Astrocyte of the cerebellum (primary cell): ENCODE results near the gene PGS1.

ENCODE experiments used
- DNase-seq: peaks from one replicate; pipeline ENCODE4 v3.0.0-alpha.2; 2011; ENCODE audit warnings: low read depth
- H3K4me3 ChIP-seq: 2 replicates; pipeline ENCODE4 v1.5.1; 2011; ENCODE audit warnings: mild to moderate bottlenecking, low read depth, low read length, moderate library complexity
- CTCF ChIP-seq: IDR thresholded peaks from 2 replicates; pipeline ENCODE4 v1.5.1; 2012; ENCODE audit warnings: low read length, low read depth, moderate library complexity, mild to moderate bottlenecking; ENCODE audit errors: missing control alignments
- in situ Hi-C: cut with HindIII; loops from 2 replicates; pipeline ENCODE4 v1.10.0; 2017; ENCODE audit warnings: low sequenced_read_pairs

Gene PGS1

GRCh38 chr17:78399693-78400144 lies 21.3 kb downstream of the PGS1 start:
- in situ Hi-C loops, result no loop called here
- no peak for TF ChIP-seq CTCF

GRCh38 chr17:78400581-78401240 lies 22.3 kb downstream of the PGS1 start:
- in situ Hi-C loops, result no loop called here
- TF ChIP-seq CTCF, result no peak
- no peak for DNase-seq
- no peak overlapping the region for H3K4me3 ChIP-seq

More at GRCh38 chr17:78399693-78400144, 21.3 kb downstream of the PGS1 start:
- H3K4me3 ChIP-seq, result no peak overlapping the region
- DNase-seq, result no peak

GRCh38 chr17:78401246-78401645 lies 22.8 kb downstream of the PGS1 start:
- H3K4me3 ChIP-seq, result no peak overlapping the region
- TF ChIP-seq CTCF, result no peak
- in situ Hi-C loops, result no loop called here
- no peak for DNase-seq

DNA sequence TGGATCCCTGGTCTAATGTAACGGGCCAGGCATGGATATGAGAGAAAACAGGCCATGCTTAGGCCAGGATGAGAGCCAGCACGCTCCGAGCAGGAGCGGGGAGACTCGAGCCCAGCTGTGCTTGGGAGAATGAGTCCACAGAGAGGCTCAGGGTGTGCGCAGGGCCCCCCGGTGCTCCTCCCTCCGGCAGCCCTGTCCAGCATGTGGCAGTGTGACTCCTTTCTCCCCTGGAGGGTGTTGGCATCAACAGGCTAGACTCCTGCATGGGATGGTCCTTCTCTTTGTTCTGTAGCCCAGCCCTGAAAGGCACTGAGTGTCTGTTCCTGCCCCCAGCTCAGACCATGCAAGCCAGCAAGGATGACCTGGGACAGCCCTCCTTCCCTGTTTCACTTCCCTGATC lies 23.4 kb downstream of the PGS1 start:
- TF ChIP-seq CTCF, result no peak
- in situ Hi-C loops, result no loop called here
- H3K4me3 ChIP-seq, result no peak overlapping the region
- no peak for DNase-seq

DNA sequence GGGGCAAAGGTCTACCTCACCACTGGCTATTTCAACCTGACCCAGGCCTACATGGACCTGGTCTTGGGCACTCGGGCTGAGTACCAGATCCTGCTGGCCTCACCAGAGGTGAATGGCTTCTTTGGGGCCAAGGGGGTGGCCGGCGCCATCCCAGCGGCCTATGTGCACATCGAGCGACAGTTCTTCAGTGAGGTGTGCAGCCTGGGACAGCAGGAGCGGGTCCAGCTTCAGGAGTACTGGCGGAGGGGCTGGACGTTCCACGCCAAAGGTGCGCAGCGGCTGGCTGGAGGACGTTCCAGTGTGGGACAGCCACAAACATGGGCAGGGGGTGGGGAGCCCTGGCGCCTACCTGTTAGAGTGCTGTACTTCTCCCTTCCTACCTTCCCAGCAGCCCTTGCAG lies 25.4 kb downstream of the PGS1 start:
- H3K4me3 ChIP-seq, result no peak overlapping the region
- DNase-seq, result no peak
- no peak for TF ChIP-seq CTCF
- in situ Hi-C loops, result no loop called here

- H3K4me3 ChIP-seq, result no peak overlapping the region
- TF ChIP-seq CTCF, result no peak
- no peak for DNase-seq
- in situ Hi-C loops, result no loop called here
Observed at GRCh38 chr17:78406396-78406795, 27.9 kb downstream of the PGS1 start.
